ENCODE data around the gene LY6G6C. TPM values are rescaled to one million over a fixed set of nuclear protein-coding genes. Genes with fewer than 3 reads are reported as not detected.

Gene LY6G6C, protein sequence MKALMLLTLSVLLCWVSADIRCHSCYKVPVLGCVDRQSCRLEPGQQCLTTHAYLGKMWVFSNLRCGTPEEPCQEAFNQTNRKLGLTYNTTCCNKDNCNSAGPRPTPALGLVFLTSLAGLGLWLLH
- not detected in 2 replicates for total RNA-seq

DNA sequence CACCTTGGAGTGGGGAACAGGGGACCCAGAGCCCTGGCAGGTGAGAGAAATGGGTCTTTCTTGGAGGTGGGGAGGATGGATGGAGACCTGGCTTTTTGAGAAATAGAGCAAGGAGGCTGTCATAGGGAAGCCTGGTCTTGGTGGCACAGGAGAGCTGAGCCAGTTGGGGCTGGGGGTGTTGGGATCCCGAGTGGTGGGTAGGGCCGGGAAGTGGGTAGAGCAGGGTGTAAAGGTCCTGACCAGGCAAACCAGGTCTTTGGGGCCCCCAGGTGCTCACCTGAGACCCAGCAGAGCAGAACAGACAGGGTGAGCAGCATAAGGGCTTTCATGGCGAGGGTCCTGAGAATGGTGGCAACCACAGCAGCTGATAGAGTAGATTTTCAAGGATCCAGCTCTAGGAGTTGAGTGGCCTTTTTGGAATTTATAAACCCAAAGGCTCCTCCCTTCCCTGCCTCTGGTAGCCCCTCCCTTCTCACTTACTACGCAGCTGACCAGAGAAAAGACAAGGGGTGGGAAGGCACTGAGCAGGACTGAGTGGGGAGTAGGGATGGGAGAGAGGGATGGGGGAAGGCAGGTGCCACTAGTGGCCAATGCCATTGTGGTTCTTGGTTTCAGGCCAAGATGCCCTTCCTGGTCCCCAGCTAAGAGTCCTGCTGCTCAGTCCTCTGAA is at the start of gene LY6G6C:
TSS of gene LY6G6C (minus strand) at position 396 of the 670 bp plus-strand sequence. CDS start at position 329, 67 bp downstream.
- no peak for DNase-seq (ENCODE audit: low read depth in 2 of 2)

DNA sequence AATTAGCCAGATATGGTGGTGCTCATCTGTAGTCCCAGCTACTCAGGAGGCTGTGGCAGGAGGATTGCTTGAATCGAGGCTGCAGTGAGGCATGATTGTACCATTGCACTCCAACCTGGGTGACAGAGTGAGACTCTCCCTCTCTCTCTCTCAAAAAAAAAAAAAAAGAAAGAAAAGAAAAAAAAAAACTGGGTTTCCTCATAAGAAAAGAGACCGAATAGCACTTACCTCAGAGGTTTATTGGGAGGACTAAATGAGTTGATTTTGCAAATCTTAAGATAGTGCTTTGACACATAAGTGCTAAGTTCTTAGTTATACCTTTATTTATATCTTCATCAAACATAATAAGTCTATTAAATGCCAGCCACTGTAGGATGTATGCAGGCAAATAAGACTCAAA is 49.3 kb upstream of the LY6G6C start:
- no peak for DNase-seq (ENCODE audit: low read depth in 2 of 2)

DNA sequence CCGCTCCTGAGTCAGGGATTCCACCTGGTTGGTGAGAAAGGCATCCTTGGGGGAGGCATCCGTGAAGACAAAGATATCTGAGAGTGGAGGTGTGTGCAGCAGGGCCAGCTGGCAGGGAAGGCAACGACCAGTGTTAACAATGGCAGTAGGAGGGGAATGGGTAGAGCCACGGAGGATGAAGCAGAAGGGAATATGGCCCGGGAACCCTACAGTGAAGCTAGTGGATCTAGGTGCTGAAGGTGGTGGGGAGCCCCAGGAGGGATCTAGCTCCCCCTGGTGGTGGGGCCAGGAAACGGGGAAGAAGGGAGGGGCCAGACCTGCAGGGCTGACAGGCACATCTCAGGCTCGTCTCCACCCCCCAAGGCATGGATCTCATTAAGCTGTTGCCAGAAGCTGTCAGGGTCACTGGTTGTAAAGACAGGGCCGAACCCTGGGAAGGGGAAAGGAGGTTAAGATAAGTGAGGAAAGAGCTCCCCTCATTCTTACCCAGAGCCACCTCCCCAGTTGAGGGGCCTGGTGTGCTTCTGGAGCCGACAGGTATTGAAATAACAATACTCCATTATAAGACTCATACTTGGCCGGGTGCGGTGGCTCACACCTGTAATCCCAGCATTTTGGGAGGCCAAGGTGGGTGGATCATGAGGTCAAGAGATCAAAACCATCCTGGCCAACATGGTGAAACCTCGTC is 48.3 kb upstream of the LY6G6C start:
- DNase-seq (ENCODE audit: low read depth in 2 of 2) = peak; percentile 59 to 73

DNA sequence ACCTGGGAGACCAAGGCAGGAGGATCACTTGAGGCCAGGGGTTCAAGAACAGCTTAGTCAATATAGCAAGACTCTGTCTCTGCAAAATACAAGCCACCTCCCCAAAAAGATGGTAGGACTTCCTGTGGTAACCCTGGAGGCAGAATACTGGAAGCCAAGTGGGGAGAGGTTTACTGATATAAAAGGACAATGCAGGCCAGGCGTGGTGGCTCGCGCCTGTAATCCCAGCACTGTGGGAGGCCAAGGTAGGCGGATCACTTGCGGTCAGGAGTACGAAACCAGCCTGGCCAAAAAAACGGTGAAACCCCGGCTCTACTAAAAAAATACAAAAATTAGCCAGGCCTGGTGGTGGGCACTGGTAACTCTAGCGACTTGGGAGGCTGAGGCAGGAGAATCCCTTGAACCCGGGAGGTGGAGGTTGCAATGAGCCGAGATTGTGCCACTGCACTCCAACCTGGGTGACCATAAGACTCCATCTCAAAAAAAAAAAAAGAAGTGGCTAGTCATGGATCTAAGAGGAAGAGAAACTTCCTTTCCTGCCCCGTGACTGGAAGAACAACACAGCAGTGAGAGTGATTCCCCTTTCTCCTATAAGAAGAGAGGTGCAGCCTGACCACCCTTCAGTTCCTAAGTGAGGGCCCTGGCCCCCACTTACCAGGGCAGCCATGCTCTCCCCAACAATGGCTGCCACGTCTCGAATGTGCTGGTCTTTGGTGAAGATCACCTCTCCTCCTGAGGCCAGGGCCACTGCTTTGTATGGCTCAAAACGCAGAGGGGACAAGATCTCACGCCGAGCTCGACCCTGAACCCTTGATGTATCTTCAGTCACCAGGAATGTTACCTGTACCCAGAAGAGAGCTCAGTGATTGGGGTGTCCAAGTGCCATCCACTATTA is 47.1 kb upstream of the LY6G6C start:
- DNase-seq (ENCODE audit: low read depth in 2 of 2) = peak in 1 of 2 donors; percentile 45

DNA sequence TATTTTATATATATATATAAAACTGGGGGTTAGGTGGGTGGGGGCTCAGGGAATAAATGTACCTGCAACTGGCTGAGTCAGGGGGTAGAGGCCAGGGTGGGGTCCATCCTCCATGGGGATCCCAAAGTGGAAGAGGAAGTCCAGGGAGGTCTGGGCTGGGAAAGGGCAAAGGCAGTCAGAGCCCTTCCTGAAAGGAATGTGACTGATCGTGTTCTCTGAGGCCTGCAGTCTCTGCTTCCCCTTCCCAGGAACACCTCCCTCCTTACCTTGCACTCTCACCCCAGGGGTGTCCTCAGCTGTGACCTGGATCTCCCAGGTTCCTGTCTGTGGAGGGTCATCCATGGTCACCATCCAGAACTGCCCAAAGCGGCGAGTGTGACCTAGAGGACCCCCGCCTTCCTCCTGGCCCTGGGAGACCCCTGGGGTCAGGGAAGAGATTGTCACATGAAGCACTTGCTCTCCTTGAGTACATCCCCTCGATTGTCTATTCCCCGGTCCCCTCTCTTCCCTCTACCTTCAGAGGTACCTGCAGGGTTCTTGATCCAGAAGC is 45.6 kb upstream of the LY6G6C start:
- no peak for DNase-seq (ENCODE audit: low read depth in 2 of 2)

DNA sequence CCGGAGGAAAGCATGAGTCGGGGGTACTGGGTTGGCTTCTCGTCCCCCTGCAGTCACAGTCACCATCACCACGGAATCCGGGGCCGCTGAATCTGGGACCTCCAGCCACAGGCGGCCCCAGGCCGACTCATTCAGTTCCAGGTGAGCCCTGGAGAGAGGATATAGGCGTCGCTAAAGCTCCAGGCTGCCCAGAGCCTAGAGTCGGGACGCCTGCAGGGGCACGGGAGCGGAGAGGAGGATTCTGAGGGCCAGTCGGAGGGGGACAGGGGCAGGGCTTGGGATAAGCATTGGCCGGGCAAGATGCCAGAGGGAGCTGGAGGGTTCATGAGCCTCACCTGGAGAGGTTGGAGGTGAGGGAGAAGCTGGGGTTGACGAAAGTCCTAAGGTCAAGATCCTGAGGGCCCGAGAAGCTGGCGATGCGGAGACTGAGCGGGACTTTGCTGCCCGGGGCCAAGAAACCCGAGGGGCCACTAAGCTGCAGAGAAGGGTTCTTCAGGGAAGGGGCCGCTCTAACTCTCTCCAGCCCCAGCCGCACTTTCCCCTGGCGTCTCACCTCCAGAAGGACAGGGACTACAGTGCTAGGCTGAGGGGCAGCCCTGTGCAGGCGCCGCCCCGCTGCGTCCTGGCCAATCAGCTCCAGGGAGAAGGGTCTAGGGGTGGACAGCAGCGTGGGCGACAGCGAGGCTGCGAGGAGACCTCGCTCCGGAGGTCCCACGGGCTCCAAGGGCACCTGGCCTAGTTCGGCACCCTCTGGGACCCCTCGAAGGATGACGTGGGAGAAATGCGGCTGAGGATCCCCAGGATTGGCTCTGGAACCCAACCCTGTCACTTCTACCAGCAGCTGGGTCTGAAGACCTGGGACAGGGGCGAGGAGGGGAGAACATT is 44.6 kb upstream of the LY6G6C start:
- peak; percentile 20 to 61 for DNase-seq (ENCODE audit: low read depth in 2 of 2)

DNA sequence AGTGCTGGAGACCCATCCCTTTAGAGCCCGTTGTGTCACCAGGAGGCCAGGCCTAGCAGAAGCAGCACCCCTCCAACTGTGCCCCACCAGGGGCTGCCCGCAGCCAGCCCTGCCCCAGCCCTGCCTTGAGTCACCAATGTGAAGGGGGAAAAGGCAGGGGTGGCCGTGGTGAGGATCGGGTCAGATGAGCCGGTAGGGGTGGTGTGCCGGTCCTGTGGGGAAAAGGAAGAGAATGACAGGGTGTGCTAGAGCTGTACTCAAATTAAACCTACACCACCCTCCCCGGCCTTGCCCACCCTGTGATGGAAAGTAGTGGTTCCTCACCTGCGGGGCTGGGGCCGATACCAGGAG is 44.0 kb upstream of the LY6G6C start:
- DNase-seq (ENCODE audit: low read depth in 2 of 2) = no peak

DNA sequence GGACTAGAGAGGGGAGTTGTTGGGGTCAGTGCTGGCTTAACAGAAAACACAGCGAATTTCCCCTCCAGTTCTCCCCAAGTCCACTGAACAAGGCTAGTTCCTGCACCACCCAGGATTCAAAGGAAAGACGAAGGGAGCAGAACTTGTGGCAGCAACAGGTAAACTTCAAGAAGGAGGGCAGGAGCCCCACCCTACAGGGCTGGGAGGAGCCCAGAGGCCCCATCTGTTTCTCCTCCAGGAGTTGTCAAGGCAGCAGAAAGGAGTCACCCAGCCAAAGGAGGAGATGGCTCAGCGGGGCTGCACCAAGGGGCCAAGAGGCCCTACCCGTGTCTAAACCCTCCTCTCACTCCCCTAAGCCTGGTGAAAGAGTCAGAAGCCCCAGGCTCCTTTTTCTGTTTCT is 42.7 kb upstream of the LY6G6C start:
- no peak for DNase-seq (ENCODE audit: low read depth in 2 of 2)

DNA sequence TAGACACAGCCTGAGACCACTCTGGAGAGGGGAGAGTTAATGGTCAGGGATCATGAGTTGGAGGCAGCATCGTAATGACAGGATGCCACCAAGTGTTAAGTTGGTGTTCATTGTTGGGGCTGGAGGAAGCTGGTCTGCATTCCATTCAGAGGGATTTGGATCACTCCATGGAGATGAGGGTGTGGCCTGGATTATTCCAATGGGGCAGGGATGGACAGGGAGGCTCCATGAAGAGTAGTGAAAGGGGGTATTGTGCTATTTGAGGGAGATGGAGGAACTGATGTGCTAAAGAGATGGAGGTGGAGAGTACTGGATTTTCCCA is 42.0 kb upstream of the LY6G6C start:
- DNase-seq (ENCODE audit: low read depth in 2 of 2) = peak; percentile 73 to 93

DNA sequence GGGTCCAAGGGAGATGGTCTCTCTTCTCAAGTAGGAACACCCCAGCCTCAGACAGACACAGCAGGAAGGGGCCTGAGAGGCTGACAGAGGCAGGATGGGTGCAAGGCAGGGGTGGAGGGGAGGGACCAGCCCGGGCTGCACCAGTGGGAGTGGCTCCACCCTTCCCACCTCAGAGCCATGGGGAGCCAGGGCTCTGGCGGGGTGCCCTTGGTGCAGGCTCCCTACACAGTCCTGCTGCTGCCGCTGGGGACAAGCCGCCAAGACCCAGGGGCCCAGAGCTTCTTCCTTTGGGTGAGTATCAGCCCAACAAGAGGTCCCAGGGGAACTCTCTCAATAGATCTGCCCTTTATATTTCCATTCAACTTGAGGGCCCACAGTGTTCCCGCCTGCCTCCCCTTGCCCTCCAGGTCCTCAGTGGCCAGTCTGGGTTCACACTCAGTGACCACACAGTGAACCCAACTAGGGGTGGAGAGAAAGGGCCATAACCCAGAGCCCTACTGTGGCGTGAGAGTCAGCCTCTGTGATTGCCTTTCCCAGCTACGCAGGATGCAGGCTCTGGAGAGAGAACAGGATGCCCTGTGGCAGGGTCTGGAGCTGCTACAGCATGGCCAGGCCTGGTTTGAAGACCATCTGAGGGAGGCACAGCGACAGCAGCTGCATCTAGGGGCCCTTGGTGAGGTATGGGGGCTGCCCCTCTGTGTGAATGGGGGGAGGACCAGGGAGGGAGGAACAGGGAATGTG is 41.5 kb upstream of the LY6G6C start:
- peak in 1 of 2 donors; percentile 14 for DNase-seq (ENCODE audit: low read depth in 2 of 2)

DNA sequence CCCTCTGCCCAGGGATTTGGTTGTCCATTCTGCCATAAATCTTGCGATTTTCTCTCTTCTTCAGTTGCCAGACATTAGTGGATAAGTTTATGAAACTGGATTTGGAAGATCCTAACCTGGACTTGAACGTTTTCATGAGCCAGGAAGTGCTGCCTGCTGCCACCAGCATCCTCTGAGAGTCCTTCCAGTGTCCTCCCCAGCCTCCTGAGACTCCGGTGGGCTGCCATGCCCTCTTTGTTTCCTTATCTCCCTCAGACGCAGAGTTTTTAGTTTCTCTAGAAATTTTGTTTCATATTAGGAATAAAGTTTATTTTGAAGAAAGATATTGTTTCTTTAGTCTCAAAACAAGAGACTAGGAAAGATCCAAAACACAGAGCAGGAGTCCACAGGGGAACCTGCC is 40.8 kb upstream of the LY6G6C start, which contains the start of gene SAPCD1:
TSS of gene SAPCD1 (plus strand) at position 301 of the 400 bp plus-strand sequence. CDS start 399 bp downstream, outside the sequence.
- DNase-seq (ENCODE audit: low read depth in 2 of 2) = no peak

DNA sequence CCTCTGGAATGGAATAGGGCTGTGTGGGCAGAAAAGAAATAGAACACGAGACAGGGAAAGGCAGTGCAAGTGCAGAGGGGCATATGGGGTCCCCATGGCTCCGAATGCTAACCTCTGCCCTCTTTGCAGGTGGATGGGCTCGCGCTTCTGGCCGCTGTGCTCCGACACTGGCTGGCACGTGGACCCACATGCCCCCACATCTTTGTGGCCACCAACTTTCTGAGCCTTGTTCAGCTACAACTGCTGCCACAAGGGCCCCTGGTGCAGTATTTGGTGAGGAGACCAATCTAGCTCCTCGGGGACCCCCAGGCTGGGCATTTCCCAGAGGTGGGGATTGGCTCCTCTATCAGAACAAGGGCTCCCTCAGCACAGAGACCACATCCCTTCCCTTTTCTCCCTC is 39.8 kb upstream of the LY6G6C start:
- DNase-seq (ENCODE audit: low read depth in 2 of 2) = no peak

DNA sequence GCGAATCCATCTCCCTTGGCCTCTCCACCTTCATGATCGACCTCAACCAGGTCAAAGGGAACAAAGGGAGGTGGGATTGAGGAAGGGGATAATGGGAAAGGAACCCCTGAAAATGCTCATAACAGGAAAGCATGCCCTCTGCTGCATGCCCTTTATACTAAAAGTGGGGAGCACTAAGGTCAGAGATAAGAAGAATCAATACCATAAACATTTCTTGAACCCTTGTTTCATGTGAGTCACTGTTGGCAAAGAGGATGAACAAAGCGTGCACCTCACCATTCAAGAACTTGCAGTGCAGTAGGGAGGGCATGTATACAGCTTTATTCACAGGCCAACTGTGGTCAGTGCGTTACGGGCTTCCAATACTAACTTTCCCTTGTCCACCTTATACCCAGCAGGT is 39.2 kb upstream of the LY6G6C start:
- no peak for DNase-seq (ENCODE audit: low read depth in 2 of 2)

DNA sequence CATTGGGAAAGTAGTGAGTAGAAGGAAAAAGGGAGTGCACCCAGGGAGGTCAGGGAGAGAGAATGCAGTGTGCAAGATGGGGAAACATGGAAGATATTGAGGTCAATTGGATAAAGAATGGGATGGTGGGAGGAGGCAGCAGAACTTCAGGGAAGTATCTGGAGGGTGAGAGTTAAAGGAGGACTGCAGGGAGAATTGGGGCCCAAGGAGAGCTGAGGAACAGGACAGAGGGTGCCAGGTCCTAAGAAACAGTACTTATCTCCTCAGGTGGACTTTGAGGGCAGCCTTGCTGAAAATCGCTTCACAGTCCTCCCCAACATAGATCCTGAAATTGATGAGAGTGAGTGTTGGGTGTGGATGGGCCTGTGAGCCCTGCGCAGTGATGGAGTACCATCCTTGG is 36.7 kb upstream of the LY6G6C start:
- no peak for DNase-seq (ENCODE audit: low read depth in 2 of 2)

DNA sequence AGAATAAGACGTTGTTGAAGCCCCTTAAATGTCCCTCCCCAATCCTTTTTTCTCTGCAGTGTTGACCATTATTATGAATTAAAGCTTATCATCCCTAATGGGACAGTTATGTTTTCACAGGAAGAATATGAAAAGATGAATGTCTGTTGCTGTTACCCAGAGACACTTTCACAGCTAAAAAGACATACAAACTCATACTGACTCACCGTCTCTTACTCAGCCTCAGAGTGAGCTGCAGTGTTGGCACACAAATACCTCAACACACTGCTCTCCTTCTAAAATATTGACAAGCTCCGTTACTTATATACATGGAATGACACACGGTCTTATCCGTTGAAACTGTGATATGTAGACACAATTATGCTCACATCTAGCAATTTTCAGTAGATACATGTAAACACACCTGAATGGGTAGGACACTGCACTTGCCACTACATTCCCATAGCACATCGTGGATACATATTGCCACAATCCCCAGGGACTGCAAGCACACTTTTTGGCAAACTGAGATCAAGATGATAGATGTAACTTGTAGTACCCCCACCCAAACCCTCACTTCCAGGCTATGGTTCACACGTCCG is 31.3 kb upstream of the LY6G6C start:
- peak in 1 of 2 donors; percentile 68 for DNase-seq (ENCODE audit: low read depth in 2 of 2)

DNA sequence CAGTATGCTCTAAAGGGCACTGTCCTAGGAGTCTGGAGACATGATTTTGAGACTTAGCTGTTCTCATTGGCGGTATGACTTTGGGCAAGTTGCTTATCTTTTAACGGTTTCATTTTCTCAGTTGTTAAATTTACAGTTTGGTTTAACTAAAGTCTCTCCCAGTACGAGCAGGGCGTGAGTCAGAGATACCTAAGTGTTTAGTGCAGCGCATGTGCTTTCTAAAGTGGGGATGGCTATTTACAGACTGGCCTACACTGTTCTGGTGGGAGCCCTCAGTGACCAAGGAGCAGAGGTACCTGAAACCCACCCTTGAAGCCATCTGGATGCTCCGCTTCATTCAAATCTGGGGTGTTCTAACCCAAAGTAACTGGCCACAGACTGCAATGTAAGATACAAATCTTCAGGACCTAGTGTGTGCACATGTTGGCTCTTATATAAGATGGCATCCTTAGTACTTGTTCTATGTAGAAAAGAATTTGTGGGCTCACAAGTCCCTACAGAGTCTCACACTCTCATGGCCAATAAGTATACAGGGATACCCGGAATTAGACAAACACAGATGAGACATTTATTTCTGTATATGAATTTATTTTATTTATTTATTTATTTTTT is 29.0 kb upstream of the LY6G6C start:
- no peak for DNase-seq (ENCODE audit: low read depth in 2 of 2)

DNA sequence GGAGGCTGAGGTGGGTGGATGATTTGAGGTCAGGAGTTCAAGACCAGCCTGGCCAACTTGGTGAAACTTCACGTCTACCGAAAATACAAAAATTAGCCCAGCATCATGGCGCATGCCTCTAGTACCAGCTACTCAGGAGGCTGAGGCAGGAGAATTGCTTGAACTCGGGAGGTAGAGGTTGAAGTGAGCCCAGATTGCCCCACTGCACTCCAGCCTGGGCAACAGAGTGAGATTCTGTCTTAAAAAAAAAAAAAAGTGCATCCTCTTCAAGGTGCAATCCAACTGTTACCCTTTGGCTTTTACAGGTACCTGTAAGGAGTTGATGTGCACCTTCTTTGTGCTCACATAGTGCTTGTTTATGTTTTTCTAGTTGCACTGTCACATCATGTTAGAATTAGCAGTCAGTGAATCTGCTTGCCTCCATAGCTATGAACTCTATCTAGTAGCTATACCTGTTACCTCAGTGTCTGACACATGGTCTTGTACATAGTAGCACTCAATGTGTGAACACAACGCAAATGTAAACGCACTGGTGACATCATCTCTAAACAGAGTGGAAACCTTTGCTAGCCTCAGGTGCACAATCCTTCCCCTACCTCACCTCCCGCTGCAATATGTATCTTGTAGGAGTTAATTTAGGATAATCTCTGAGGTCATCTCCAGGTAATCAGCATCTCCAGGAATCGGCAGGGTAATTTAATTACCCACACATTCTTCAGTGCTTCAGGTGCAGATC is 27.9 kb upstream of the LY6G6C start:
- DNase-seq (ENCODE audit: low read depth in 2 of 2) = no peak

DNA sequence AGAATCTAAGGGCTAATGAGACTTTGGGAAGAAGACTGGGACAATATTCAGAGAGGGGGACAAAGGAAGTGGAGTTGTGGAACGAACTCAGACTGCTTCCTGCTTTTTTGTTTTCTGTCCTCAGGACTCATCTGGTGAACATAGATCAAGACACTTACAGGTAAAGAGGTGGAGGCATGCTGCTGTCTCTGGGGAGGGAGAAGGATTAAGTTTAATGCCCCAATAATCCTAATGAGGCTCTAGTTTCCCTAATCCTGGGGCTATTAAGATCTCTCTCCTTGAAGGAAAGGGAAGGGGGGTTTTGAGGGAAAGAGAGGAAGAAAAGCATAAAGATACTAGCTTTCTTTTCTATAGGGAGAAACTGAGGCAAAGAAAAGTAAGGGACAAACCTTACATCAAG is 22.9 kb upstream of the LY6G6C start:
- DNase-seq (ENCODE audit: low read depth in 2 of 2) = no peak

DNA sequence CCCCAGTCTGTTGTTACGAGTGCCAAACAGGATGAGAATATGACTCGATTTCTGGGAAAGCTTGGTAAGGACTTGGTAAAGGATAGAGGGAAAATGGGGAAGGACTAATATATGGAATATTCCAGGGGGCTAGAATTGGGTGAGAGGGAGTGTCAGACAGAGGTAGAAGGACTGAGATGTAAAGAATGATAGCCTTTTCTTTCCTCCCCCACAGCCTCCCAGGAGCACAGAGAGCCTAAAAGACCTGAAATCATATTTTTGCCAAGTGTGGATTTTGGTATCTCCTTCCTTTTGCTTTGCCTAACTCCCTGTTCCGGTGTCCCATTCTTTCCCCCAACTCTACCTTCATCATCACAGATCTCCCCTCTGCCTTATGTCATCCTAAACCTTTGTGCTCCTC is 21.3 kb upstream of the LY6G6C start:
- DNase-seq (ENCODE audit: low read depth in 2 of 2) = no peak
